NCI-H2196 (cell line): ENCODE measurements around the gene CCL8.

ENCODE experiments used
- DNase-seq: peaks from one replicate; lab custom pipeline; 2025; ENCODE audit not compliant: unreplicated experiment; lab: John Stamatoyannopoulos, UW

Gene CCL8

GRCh38 chr17:34366529-34367107 is 47.4 kb downstream of the CCL8 start:
- DNase-seq: no peak

DNA sequence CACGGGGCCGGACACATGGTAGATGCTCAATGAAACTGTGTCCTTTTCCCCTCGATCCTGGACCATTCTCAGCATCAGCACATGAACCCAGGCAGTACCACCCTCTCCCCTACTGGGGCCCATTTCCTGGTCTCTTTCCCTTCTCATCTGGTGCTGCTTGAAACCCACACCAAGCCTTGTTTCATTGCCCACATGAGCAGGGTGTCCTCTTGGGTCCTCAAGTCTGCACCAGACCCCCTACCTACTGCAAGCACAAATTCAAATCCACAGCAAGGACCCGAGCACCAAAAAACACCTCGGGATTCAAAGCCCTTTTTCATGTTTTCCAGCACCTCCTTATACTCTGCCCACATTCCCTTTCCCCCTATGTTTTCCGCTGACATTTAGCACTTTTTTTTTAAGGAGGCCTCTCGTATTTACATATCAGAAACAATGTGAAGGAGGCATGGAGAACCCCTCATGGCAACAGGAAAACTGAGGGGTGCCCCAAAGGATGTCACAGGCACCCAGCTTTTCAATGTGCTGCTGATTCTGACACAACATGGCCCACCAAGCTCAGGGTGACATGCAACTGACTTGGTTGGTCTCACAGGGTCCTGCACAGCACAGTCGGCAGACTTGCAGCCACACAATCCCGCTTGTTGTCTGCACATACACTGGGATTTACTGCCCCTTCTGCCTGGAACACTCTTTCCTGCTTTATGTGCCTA is 48.4 kb downstream of the CCL8 start:
- DNase-seq: no peak

- no peak for DNase-seq
These were observed 49.1 kb downstream of the CCL8 start for GRCh38 chr17:34368196-34368945.

DNA sequence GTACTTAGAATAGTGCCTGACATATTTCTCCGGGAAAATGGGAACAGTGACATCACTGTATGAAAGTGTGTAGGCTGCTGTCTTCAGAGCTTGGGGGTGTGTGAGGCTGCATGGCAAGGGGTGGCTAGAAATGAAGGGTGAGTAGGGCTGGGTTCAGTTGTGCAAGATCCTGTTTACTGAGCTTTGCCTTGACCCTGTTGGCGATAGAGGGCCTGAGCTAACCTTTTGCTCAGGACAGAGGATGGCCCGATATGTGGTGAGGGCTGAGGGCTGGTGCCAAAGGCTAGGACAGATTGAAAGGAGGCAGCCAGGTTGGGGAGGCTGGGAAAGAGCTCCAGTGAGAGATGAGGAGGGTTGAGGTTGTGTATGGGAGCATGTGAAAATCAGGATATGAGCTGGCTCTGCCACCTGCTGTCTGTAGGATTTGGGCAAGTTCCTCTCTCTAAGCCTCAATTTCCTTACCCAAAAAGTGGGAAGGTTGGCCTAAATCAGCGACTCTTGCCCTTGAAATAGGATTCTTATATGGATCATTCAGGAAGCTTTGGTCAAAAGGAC is 49.8 kb downstream of the CCL8 start:
- DNase-seq: no peak

DNA sequence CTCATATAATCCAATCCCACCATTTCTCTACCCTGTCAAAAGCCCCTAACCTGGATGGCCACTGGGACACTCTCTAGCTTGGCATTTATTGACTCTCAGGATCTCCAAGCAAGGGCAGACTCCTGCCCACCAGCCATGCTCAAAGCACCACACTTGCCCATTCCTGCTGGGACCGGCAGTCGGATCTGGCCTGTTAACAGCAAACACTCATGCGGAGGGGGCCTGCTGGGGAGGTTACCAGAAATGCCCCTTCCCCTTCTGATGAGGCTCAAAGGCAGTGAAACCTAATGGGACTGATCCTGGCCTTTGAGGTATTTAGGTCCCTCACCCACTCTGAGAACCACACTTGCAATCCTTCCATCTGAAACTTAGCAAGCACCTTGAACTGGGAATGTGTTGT is 50.3 kb downstream of the CCL8 start:
- no peak for DNase-seq

DNA sequence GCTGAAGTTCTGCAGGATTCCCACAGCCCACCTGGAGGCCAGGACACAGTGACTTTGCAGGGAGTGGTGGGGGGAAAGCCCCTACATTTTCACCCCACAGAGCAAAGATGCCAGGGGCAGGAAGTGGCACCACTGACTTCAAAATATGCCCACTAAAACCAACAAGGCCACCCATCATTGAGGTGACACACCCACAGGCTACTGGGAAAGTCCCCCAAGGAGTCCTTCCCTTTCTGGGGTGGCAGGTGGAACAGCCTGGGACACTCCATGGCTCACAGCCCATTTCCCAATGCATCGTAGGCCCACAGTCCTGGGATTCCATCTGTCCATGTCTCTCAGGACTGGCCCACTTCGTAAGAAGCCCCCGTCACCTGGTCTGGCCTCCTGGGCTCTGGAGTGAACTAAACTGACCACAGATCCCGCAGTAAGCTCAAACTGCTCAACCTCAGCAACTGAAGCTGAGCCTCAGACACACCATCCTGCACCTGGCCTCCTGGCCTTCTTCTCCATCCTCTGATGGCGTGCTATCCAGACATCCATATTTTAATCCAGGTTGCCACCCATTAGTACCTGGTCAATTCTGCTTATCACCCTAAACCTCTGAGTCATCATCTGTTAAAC is 51.3 kb downstream of the CCL8 start:
- no peak for DNase-seq

GRCh38 chr17:34370997-34371395 is 51.8 kb downstream of the CCL8 start:
- DNase-seq: no peak
